ENCODE measurements around the gene OR6C75.
"Not testable (repeated sequence)": the region's sequence is repeated elsewhere in the genome, so short reads cannot be mapped to it uniquely, and the experiment has no call there.

GRCh38 chr12:55409133-55409532, 46.4 kb downstream of the OR6C75 start:
- TF ChIP-seq CTCF (conservative IDR thresholded peaks at IDR 0.05; ENCODE audit: low read depth, low read length); EZH2 (IDR thresholded peaks at IDR 0.05; ENCODE audit: borderline replicate concordance, low read depth, low read length, poor library complexity, severe bottlenecking): not testable (repeated sequence)

Measured in A673 (cell line).